NCI-H446 (cell line): ENCODE data around the gene USP22.
"Not testable (repeated sequence)": the region's sequence is repeated elsewhere in the genome, so short reads cannot be mapped to it uniquely, and the experiment has no call there.

Experiments used
- DNase-seq, 2 experiments: peaks; one replicate each; lab custom pipeline; 2025; lab: John Stamatoyannopoulos, UW

USP22 gene

DNA sequence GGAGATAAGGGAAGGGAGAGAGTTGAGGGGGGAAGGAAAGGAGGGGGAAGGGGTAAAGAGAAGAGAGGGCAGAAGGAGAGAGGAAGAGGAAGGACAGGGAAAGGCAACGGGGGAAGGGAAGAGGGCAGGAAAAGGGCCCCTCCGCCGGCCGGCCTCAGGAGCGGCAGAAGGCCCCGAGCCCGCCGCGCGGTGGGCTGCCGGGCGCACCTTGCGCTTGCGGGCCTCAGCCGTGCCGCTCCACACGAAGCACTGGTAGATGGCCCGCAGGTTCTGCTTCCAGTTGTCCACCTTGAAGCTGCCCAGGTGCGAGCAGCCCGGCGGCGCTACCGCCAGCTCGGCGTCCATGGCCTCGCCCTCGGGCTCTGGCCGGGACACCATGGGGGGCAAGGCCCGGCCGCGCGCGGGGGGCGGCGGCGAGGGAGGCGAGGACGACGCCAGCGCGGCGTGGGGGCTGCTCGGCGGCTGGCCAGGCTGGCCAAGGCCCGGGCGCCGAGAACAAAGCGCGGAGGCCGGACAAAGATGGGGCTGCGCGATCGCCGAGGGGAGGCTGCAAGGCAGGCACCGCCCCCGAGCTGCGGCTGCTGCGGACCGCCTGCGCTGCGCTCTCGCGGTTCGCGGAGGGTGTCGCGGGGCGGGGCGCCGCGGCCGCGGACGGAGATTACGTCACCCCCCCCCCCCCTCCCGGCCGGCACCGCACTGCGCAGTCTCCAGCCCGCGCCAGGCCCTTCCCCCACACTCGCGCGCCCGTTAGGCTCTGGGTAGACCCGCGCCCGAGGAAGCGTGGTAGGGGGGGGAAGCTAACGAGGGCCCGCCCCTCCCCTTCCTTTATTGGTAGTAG is at the start of gene USP22:
TSS of gene USP22 (minus strand) at position 554 of the 838 bp plus-strand sequence. CDS start at position 378, 176 bp downstream.
- peak; percentile 96 to 98 for DNase-seq

DNA sequence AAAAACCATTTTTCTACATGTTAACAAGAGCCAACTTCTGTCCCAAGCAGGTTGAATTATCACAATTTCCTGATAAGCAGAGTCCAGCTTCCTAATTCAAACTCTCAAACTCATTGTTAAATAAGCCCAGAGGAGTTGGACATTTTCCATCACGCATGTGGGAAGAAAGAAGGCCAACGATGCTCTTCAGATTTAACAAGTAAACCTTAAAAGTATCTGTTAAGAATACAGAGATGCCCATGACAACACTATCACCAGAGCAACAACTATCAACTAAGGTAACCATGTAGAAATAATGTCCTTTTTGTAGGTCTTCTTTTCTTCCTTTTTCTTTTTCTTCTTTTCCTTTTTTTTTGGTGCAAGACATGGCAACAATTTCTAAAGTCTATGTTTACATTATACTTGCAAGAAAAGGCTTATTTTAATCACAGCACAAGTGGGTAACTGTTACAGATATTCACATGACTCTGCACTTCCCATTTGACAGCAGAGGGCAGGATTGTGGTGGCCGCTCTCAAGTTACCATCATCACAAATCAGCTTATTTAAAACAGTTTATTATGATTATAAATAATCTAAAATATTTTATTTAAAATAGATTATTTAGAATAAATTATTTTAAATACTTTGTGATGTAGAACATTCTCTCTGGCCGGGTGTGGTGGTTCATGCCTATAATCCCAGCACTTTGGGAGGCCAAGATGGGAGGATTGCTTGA is 48.2 kb upstream of the USP22 start:
- DNase-seq, result no peak

DNA sequence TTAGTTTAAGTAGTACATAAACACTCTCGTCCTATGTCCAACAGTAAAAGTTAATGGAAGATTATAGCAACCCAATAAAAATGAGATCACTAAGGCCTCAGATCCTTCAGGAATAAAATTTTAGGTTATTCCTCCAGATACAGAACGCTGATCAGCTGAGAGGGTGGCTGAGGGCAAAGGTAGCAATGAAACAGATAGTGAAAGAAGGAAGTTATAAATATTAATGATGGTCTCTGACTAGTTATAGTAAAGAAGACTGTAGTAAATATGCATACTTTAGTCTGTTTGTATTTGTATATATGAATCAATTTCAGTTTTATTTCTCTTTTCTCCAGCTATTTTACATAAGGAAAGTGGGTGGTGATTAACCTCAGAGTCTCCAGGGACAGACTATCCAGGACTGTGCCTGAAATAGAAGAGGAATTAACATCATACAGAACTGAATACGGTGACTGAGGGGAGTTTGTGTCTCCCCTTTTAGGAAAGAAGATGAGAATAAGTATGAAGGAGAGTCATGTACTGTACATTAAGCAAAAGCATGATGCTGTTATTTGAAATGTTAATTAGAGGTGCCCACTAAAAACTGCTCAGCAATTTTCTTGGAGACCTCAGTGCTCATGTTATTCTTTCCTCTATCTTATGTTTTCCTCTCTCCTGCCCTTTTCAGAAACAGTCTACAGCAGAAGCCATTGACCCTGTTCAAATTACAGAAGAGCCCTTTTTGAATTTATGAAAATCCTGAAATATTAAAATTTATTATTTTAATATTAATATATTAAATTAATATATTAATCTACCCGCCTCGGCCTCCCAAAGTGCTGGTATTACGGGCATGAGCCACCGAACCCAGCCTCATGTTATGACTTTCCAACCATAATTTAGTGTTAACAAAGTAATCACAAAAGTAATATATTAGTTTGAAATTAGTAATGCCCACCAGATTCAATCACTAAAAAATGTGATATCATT is 47.4 kb upstream of the USP22 start:
- no peak for DNase-seq

DNA sequence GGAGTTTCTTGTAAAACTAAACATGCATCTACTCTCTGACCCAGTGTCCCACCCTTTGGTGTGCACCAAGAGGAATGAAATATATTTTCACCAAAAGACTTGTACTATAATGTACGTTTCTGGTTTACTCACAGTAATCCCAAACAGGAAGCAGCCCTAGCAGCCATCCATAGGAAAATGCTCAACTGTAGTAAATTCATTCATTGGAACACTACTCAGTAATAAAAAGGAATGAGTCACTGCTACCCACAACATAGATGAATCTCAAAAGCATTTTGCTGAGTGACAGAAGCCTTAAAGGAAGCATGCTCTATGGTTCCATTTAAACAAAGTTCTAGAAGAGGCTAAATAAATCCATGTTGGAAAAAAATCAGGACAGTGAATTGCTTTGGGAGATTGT is 46.3 kb upstream of the USP22 start:
- DNase-seq, result no peak

DNA sequence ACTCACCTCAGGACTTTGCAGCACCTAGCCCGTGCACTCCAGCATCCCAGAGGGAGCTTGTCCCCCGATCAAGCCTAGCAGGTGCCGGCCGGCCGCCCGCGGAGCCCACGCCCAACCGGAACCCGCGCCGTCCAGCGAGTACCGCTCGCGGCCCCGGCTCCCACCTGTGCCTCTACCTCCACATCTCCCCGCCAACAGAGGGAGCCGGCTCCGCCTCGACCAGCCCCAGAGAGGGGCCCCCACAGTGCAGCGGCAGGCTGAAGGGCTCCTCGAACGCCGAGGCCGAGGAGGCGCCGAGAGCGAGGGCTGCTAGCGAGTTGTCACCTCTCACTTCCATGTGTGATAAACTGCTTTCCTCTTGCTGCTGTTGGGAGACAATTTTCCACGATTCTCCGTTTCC is 42.9 kb upstream of the USP22 start:
- DNase-seq, result no peak

DNA sequence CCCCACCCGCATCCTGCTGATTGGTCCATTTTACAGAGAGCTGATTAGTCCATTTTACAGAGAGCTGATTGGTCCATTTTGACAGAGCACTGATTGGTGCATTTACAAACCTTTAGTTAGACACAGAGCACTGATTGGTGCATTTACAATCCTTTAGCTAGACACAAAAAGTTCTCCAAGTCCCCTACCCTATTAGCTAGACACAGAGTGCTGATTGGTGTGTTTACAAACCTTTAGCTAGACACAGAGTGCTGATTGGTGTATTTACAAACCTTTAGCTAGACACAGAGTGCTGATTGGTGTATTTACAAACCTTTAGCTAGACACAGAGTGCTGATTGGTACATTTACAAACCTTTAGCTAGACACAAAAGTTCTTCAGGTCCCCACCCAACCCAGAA is 42.5 kb upstream of the USP22 start:
- DNase-seq, result not testable (repeated sequence)

DNA sequence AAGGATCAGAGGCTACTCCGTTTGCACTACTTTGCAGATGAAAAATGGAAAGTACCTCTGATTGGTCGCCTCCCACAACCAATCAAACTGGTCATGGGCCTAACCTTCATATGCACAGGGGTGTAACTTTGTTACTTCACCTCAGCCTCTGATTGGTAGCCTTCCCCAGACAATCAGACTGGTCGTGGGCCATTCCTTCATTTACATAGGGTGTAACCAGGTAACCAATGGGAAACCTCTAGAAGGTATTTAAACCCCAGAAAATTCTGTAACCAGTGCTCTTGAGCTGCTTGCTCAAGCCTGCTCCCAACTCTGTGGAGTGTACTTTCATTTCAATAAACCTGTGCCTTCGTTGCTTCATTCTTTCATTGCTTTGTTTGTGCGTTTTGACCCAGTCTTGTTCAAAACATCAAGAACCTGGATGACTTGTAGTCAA is 39.2 kb upstream of the USP22 start:
- DNase-seq, result no peak

DNA sequence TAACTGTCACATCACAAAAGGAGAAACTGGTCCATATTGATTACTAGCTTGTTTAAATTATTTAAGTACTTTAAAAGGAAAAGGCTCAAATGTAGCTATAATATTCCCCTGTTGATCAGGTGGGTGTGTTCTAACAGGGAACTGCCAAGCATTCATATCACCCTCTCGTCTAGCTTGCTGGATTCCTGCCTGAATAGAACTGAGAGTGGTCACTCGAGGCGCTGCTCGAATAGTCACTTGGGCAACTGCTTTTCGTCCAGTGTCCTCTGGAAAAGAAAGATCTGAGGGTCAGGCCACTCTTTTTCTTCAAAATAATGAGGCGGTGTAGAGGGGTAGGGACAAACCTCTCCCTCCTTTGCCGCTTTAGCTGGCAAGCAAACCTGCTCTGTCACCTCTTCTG is 36.4 kb upstream of the USP22 start:
- no peak for DNase-seq

DNA sequence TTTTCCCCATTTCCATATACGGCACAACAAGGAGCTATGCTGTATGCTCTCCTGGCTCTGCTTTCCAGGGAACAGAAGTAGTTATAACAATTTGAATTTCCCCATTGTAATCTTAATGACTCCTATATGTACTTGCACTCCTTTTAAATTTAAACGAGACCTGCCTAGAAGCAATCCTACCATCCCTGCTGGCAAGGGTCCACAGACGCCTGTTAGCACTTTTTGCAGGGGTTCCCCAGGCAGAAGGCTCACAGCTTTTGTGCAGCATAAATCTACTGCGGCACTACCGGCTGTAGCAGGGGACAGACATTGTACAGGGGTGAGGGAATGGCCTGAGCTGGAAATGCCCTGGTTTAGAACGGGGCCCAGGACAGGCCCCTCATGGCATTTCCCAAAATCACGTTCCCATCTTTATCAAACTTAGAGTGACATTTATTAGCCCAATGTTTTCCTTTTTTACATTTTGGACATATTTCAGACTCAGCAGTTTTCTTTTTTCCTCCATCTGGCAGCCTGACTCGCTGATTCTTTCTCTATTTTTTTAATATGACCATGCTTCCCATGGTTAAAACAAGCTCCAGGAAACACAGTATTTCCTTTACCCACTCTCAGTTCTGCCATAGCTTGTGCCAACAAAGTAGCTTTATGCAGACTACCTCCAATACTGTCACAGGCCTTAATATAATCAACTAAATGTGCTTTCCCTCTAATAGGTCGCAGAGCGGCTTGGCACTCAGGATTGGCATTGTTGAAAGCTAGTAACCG is 35.4 kb upstream of the USP22 start:
- DNase-seq, result peak in 1 of 2 experiments; percentile 5

DNA sequence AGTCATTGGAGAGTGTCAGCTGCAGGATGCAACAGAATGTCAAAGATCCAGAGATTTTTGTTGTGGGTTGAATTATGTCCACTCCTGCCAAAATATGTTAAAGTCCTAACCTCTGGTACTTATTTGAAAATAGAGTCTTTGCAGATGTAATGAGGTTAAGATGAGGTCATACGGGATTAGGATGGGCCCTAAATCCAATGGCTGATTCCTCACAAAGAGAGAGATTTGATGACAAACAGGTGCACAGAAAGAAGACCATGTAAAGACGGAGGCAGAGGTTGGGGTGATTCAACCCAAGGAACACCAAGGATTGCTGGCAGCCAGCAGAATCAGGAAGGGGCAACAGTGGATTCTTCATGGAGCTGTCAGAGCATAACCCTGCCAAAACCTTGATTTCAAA is 34.5 kb upstream of the USP22 start:
- DNase-seq, result no peak

DNA sequence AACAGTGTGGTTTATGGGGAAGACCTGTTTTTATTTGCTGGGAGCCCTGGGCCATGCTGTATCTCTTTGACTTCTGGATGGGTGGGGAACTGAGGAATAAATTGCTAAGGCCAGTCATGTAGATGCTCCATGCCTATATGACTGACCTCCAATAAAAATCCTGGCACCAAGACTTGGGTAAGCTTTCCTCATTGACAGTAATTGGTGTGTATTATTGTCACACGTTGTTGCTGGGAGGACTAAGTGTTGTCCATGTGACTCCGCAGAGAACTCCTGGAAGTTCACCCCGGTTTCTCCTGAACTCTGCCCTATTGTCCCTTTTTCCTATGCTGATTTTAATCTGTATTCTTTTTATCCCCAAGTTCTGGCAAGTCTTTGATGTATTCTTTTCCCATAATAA is 33.4 kb upstream of the USP22 start:
- DNase-seq, result no peak

DNA sequence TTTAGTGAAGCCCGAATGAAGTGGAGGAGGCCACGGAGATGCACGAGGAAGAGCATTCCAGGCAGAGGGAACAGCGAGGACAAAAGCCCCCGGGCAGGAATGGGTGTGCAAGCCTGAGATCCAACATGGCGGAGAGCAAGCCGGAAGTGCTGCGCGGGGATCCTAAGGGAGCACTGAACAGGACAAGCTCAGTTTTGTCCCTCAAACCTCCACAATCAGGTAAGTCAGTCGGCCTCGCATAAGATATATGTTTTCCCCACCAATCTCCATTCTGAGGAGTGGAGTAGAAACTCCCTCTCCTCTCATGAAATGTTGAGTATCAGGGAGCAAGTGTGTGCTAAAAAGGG is 32.9 kb upstream of the USP22 start:
- DNase-seq, result no peak

DNA sequence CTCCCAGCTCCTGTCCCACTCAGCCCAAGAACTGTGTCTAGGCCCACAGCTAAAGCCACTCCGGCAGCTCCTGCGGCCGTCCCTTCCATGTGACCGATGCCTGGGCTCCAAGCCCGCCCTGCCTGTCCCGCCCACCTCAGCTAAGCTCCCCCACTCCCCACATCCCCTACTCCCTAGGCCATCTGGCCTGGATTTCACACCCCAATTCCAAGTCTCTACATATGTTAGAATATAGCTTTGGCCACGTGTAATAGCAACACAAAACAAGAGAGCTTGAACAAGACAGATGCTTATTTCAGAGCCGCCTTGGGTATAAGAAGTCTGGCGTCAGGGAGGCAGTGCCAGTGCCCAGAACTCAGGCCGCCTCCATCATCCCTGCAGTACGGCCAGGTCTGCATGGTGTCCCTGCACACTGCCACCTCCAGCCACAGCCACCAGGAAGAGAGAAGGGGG is 30.0 kb upstream of the USP22 start:
- DNase-seq, result peak; percentile 2 to 64

DNA sequence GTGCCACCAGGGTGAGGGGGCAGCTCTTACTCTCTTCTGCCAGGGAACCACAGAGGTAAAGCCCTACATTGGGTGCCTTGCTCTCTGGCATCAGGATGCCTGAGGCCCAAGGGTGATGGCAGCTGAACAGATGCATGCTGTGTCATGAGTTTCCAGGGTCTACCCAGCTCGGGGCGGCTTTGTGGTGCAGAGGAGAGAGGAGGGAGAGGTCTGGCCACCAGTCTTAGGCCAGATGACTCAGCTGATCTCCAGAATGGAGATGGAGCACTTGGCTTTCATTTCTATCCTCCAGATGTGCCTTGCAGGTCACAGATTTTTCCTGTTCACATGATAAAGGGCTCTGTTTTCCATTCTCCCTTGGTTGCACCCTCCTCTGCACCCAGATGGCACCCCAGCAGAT is 23.6 kb upstream of the USP22 start:
- no peak for DNase-seq

DNA sequence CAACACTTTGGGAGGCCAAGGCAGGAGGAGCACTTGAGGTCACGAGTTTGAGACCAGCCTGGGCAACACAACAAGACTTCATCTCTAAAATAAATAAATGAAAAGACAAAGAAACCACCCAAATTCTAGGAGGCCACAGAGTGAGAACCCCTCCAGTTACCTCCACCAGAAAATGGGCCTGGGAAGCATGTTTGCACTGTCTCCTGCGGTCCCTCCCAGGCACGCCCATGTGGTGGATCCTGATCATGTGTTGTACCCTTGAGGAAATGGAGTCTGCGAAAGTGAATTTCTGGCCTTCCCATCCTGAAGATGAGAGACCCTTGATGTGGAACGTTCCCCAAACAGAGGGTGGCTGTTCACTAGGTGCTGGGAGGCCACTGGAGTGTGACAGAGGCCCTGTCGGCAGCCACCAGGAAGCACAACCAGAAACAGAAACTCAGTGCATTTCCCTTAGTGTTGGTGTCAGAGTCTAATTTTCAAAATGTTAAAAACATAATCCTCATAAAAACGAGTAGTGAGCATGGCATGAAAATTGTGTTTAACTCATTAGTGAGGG is 19.2 kb upstream of the USP22 start:
- no peak for DNase-seq

DNA sequence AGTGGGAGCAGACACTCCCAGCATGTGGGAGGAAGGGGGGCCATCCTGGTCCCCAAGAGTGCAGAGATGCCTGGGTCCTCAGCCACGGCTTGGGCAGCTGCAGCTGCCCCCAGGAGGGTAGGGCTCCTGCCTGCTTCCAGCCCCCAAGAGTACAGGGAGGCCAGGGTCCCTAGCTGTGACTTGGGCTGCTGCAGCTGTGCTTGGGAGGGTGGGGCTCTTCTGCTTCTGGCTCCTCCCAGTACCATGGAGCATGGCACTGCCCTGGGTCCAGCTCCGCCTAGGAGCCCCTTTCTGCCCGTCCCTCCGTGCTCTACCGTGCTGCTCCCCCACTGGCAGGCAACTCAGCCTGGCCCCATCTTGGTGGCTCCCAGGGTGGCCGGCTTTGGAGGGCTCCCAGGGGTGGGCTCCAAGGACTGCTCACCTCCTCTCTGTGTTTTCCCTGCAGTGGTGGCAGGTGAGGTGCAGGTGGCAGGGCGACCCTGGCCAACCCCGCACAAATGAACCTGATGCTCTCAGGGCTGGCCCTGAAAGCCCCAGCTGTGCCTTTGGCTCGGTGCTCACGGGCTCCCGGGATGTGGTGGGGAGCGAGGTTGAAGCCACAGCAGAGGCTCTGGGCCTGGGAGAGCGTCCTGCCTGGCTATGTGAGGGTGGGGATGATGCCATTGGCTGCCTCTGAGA is 18.5 kb upstream of the USP22 start:
- no peak for DNase-seq

DNA sequence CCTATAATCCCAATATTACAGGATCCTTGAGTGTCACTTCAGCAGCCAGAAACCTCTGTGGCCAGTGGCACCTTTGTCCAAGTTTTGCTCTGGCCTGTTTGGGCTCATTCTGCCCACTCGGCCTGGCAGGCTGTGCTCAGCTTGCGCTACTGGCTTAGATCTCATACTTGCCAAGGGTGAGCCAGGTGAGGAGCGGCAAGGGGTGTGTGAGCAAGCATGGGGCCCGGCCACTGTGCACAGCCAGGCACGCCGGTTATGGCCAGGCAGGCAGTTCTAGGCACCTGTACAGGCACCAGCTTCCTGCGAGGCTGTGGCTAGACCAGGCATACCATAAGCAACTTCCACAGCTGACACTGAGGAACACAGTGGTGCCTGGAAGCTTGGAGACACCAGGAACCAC is 16.9 kb upstream of the USP22 start:
- no peak for DNase-seq

DNA sequence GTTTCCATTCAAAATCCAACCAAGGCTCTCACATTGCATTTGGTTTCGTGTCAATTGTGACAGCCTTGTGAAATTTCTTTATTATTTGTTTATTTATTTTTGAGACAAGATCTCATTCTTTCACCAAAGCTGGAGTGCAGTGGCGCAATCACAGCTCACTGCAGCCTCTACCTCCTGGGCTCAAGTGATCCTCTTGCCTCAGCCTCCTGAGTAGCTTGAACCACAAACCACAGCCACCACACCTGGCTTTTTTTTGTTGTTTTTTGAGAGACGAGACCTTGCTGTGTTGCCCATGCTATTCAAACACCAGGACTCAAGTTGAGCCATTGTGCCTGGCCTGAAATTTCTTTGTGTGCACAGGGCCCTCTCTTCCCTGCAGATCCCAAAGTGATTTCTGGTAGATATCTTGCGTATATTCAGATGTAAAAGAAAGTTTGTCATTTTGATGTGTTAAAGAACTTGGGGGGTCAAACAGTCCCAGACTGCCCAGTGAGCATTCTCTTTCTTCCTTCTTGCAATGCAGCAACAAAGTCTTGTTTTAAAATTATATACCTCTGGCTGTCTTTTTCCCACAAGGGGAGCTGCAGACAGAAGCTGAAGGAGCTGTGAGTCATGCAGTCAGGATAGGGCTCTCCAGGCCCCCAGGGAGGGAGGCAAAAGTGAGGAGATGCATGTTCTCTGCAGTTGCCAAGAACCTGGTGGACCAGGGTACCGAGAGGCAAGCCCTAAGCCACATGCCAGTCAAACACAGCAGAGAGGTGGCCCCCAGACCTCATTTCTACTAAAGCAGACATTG is 15.5 kb upstream of the USP22 start:
- DNase-seq, result peak in 1 of 2 experiments; percentile 8

DNA sequence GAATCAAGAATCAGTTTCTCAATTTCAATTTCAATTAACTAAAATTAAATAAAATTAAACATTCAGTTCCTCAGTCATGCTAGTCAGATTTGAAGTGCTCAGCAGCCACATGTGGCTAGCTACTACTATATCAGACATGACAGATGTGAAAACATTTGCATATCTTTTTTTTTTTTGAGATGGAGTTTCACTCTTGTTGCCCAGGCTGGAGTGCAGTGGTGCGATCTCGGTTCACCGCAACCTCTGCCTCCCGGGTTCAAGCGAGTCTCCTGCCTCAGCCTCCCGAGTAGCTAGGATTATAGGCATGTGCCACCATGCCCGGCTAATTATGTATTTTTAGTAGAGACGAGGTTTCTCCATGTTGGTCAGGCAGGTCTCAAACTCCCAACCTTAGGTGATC is 10.2 kb upstream of the USP22 start:
- DNase-seq, result not testable (repeated sequence)

DNA sequence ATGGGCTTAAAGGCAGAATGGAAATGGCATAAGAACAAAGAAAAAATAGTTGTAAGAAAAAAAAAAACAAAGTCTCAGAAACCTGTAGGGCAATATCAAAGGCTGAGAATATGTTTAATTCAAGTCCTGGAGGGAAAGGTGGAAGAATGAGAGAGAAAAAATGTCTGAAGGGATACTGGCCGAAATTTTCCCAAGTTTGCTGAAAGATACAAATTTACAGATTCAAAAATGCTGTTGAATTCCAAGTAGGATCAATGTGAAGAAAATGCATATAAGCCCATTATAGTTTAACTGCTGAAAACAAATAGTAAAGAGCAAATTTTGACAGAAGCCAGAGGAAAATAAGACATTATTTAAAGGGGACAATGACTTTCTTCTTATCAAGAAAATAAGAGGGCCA is 6.6 kb upstream of the USP22 start:
- DNase-seq, result no peak
